HL-60 (cell line): ENCODE data around the gene SLC16A10.

ENCODE experiments used
- DNase-seq, 2 experiments: peaks; one replicate each; pipeline ENCODE4 v3.0.0-alpha.2; 2010 to 2020; ENCODE audit warnings: low read depth in 1 of 2, low spot score in 1 of 2
- H3K27ac ChIP-seq: fragments of 250-450 bp; sonication (Bioruptor Pico); replicated peaks from 2 replicates; pipeline ENCODE4 v1.5.1; 2020; ENCODE audit warnings: mild to moderate bottlenecking, moderate library complexity
- H3K27me3 ChIP-seq: fragments of 250-450 bp; sonication (Bioruptor Pico); 2 replicates; pipeline ENCODE4 v1.5.1; 2021; ENCODE audit warnings: mild to moderate bottlenecking, moderate library complexity; ENCODE audit not compliant: insufficient read depth, poor library complexity, severe bottlenecking
- H3K4me3 ChIP-seq: replicated peaks from 2 replicates; pipeline ENCODE4 v1.5.1; 2011; ENCODE audit warnings: mild to moderate bottlenecking, control low read depth, low read length; ENCODE audit not compliant: insufficient read depth
- GABPA ChIP-seq: IDR thresholded peaks from 2 replicates; pipeline ENCODE4 v1.6.1; 2012; ENCODE audit warnings: low read depth
- POLR2AphosphoS5 ChIP-seq: IDR thresholded peaks from 2 replicates; pipeline ENCODE4 v1.6.1; 2012; ENCODE audit warnings: low read depth
- SPI1 ChIP-seq: IDR thresholded peaks from 2 replicates; pipeline ENCODE4 v1.6.1; 2012; ENCODE audit warnings: low read depth, mild to moderate bottlenecking, borderline replicate concordance
- TF ChIP-seq, protein P1 (sequence below): IDR thresholded peaks from 2 replicates; pipeline ENCODE4 v1.6.1; 2012; ENCODE audit warnings: low read depth; ENCODE audit not compliant: insufficient replicate concordance
- TF ChIP-seq, protein P2 (sequence below): IDR thresholded peaks from one replicate; pipeline ENCODE4 v1.5.1; 2011; ENCODE audit warnings: low read length, control low read depth, inconsistent platforms; ENCODE audit not compliant: insufficient read depth

Gene SLC16A10

GRCh38 chr6:111270121-111270520 lies 182.8 kb downstream of the SLC16A10 start:
- no peaks in the 10 kb centered on the region for H3K27me3 ChIP-seq
- no peak for TF ChIP-seq SPI1
- TF ChIP-seq, protein P1, sequence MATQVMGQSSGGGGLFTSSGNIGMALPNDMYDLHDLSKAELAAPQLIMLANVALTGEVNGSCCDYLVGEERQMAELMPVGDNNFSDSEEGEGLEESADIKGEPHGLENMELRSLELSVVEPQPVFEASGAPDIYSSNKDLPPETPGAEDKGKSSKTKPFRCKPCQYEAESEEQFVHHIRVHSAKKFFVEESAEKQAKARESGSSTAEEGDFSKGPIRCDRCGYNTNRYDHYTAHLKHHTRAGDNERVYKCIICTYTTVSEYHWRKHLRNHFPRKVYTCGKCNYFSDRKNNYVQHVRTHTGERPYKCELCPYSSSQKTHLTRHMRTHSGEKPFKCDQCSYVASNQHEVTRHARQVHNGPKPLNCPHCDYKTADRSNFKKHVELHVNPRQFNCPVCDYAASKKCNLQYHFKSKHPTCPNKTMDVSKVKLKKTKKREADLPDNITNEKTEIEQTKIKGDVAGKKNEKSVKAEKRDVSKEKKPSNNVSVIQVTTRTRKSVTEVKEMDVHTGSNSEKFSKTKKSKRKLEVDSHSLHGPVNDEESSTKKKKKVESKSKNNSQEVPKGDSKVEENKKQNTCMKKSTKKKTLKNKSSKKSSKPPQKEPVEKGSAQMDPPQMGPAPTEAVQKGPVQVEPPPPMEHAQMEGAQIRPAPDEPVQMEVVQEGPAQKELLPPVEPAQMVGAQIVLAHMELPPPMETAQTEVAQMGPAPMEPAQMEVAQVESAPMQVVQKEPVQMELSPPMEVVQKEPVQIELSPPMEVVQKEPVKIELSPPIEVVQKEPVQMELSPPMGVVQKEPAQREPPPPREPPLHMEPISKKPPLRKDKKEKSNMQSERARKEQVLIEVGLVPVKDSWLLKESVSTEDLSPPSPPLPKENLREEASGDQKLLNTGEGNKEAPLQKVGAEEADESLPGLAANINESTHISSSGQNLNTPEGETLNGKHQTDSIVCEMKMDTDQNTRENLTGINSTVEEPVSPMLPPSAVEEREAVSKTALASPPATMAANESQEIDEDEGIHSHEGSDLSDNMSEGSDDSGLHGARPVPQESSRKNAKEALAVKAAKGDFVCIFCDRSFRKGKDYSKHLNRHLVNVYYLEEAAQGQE: no peak
- no peak for TF ChIP-seq POLR2AphosphoS5
- TF ChIP-seq GABPA: no peak
- TF ChIP-seq, protein P2, sequence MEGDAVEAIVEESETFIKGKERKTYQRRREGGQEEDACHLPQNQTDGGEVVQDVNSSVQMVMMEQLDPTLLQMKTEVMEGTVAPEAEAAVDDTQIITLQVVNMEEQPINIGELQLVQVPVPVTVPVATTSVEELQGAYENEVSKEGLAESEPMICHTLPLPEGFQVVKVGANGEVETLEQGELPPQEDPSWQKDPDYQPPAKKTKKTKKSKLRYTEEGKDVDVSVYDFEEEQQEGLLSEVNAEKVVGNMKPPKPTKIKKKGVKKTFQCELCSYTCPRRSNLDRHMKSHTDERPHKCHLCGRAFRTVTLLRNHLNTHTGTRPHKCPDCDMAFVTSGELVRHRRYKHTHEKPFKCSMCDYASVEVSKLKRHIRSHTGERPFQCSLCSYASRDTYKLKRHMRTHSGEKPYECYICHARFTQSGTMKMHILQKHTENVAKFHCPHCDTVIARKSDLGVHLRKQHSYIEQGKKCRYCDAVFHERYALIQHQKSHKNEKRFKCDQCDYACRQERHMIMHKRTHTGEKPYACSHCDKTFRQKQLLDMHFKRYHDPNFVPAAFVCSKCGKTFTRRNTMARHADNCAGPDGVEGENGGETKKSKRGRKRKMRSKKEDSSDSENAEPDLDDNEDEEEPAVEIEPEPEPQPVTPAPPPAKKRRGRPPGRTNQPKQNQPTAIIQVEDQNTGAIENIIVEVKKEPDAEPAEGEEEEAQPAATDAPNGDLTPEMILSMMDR: no peak
- H3K4me3 ChIP-seq: no peak overlapping the region
- no peak for DNase-seq
- H3K27ac ChIP-seq: no peak overlapping the region

DNA sequence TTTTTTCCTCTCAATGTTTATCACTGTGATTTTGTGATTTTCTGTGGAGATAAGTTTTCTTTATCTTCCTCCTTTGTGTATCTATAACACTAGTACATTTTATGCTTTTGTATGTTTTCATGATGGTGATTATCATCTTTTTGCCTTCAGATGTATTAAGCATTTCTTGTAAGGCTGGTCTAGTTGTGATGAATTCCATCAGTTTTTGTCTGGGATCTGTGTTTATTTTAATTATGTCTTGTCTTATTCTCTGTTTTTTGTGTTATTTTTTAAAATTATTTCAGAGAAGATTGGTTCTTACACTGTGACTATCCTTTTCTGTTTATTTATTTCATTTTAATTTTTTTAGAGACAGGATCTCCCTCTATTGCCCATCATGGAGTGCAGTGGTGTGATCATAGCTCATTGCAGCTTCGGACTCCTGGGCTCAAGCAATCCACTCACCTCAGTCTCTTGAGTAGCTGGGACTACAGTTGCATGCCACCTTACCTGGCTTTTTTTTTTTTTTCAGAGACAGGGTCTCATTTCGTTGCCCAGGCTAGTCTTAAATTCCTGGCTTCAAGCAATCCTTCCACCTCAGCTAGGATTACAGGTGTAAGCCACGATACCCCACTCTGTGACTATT lies 187.4 kb downstream of the SLC16A10 start:
- Histone ChIP-seq H3K27ac (no peak overlapping the region), H3K27me3 (no peaks in the 10 kb centered on the region), H3K4me3 (no peak overlapping the region)
- DNase-seq: no peak
- TF ChIP-seq, protein P2: no peak
- TF ChIP-seq POLR2AphosphoS5 (no peak), GABPA (no peak), SPI1 (no peak)
- TF ChIP-seq, protein P1: no peak

DNA sequence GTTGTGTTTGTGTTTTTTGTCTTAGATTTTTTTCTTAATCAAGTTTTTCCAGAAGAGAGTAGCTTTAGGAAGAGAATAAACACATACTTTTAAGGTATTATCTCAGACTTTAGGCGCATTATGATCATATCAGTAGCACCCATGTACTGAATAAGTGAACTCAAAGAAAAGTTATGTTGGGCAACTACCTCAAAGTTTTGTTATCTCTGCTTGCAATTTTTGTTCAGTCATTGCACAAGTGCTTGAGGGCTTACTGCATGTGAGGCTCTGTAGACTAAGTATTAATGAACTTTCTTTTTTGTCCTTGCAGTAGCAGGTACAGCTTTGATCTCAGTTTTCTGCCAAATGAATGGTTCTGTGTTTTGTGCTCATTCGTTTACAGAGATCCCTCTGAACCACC lies 189.0 kb downstream of the SLC16A10 start:
- peak in 1 of 2 experiments; percentile 9 for DNase-seq
- H3K27me3 ChIP-seq: no peaks in the 10 kb centered on the region
- no peak overlapping the region for H3K27ac ChIP-seq
- no peak for TF ChIP-seq POLR2AphosphoS5
- no peak overlapping the region for H3K4me3 ChIP-seq

DNA sequence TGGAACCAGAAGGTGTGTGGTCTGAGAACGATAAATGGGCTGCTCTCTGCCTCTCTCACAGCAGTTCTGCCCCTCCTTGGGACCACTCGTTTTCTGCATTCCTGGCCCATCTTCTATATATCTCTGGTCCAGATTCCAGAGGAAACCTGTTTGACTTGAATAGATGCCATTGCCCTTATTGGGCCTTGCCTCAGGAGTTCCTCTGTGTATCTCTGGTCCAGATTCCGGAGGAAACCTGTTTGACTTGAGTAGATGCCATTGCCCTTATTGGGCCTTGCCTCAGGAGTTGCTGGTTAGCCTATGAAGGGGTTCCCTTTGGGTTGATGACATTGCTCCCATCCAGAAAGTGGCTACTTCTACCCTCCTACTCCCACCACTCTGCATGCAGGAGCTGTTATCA lies 189.4 kb downstream of the SLC16A10 start:
- TF ChIP-seq POLR2AphosphoS5 (no peak), GABPA (no peak), SPI1 (no peak)
- TF ChIP-seq, protein P1: no peak
- TF ChIP-seq, protein P2: no peak

More for the DNA sequence above, 189.4 kb downstream of the SLC16A10 start:
- DNase-seq: no peak
- Histone ChIP-seq H3K27me3 (no peaks in the 10 kb centered on the region), H3K27ac (no peak overlapping the region), H3K4me3 (no peak overlapping the region)
